Stimulated activated CD8-positive, alpha-beta memory T cell treated with anti-CD3 and anti-CD28 coated beads, Interleukin-15, amount 100 ng/mL, for 1 hour (primary cell): ENCODE measurements around the gene KCNE3.

Experiments
- DNase-seq: peaks from one replicate; pipeline ENCODE4 v3.0.0-alpha.2; 2020; ENCODE audit warnings: low read depth

The KCNE3 gene

GRCh38 chr11:74471668-74472429, 4.5 kb upstream of the KCNE3 start:
- no peak for DNase-seq

GRCh38 chr11:74471037-74471436, 3.7 kb upstream of the KCNE3 start:
- DNase-seq = no peak

DNA sequence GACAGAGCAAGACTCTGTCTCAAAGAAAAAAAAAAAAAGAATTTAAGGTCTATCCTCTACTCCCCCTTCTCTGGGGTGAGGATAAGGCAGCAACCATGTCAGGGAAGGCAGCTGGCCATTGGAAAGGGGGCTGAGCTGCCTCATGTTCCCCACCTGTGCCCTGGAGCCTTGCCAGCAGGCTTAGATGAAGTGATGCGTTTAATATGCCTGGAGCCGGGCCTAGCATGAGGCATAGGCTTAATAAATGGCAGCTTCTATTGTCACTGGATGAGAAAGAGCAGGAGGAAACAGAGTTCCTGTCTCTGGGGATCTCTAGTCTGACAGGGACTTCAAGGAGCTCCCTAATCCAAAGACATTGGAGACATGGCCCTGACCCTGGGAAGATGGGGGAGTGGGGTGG, 3.2 kb upstream of the KCNE3 start:
- no peak for DNase-seq

DNA sequence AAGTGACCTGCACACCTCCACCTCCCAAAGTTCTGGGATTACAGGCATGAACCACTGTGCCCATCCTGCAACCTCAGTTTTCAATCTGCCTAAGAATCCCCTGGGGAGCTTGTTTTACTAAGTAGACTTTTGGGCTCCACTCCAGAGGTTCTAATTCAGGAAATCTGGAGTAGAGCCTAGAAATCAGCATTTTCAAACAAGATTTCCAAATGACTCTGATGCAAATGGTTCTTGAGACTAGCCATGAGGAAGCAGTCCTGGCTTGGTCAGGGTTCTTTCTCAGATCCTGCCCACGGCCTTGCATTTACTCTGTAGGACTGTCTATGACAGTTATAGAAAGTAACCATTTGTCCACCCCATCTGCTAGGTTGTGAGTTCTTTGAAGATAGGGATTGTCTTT, 1.6 kb upstream of the KCNE3 start:
- no peak for DNase-seq

- no peak for DNase-seq
These were observed 1.2 kb upstream of the KCNE3 start for GRCh38 chr11:74468521-74468920.

GRCh38 chr11:74468058-74468457, 709 bp upstream of the KCNE3 start:
- DNase-seq = no peak

GRCh38 chr11:74465291-74465708, 2.0 kb downstream of the KCNE3 start:
- no peak for DNase-seq

GRCh38 chr11:74464746-74465145, 2.6 kb downstream of the KCNE3 start:
- no peak for DNase-seq

GRCh38 chr11:74463216-74463615, 4.1 kb downstream of the KCNE3 start:
- DNase-seq = no peak

GRCh38 chr11:74462631-74463030, 4.7 kb downstream of the KCNE3 start:
- DNase-seq = no peak

DNA sequence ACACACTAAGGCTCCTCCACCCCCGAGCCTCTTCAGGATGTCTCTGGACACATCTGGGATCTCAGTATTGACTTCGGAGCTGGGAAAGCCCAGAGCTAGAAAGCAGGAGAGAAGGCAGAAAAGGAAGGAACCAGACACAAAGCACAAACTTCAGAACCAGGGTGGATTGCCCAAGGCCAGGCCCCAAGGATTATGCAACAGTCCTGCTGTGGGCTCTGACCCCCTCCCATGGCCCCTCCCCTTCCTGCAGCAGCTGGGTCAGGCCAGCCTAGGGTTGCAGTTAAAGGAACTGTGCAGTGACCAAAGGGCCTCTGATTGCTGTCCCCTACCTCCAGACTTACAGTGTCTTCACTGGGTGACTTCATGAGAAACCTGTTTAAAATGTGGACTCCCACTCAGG, 5.3 kb downstream of the KCNE3 start:
- no peak for DNase-seq

- no peak for DNase-seq
These were observed 6.7 kb downstream of the KCNE3 start for GRCh38 chr11:74460481-74461154.

DNA sequence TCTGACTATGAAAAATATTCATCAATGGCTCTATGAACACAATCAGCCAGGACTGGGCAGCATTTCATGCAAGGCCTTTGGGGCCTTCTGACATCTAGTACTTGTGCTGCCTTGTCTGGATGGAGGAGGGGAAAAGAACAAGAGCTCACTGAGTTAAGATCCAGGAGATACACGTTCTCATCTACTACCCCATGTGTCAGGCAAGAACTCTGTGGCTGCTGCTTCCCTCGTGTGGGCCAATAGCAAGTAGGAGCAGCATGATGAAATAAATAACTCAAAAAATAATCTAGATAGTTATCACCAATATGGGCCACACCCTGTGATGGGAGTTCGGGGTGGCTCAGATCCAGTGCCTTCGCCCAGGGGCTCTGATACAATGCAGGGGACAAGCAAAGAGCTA, 7.3 kb downstream of the KCNE3 start:
- DNase-seq = no peak

DNA sequence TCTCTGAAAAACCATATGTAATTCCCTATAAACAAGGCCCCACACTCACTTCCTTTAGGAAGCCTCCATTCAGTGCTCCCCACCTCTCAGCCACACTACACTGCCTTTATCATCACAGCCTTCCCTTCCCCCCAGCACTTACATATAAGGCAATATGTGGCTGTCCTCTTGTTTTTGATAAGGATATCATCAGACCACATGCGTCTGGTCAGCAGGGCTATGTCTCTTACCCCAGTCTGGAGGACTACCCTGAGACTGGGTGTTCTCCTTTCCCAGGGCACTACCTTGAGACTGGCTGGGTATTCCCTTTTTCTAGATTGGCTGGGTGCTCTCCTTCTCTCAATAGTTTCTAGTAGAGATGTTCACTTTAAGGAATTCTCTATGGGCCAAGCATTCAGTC, 7.8 kb downstream of the KCNE3 start:
- no peak for DNase-seq

GRCh38 chr11:74457356-74457755, 10.0 kb downstream of the KCNE3 start:
- no peak for DNase-seq

- DNase-seq = peak; percentile 34
These were observed 13.9 kb downstream of the KCNE3 start for GRCh38 chr11:74453373-74453975.

DNA sequence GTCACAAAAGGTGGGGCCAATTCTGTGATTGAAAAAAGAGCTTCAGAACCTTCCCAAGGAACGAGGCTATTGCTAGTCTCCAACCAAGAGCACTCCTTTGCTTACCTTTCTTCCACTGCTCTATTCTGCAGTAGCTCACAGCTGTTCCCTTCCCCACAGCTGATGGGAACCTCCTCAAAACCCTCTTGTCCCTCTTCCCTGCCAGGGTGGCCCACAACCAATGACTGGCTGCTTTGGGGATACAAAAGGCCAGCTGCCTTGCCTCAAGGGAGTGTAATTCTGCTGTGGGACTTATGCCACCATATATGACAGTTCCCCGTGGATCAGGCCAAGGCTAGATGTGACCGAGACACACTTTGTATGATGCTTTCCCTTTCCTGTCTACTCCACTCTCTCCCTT, 15.0 kb downstream of the KCNE3 start:
- DNase-seq = no peak

GRCh38 chr11:74450318-74450717, 17.0 kb downstream of the KCNE3 start:
- no peak for DNase-seq

- DNase-seq = peak; percentile 4
These were observed 17.9 kb downstream of the KCNE3 start for GRCh38 chr11:74449369-74449931.

DNA sequence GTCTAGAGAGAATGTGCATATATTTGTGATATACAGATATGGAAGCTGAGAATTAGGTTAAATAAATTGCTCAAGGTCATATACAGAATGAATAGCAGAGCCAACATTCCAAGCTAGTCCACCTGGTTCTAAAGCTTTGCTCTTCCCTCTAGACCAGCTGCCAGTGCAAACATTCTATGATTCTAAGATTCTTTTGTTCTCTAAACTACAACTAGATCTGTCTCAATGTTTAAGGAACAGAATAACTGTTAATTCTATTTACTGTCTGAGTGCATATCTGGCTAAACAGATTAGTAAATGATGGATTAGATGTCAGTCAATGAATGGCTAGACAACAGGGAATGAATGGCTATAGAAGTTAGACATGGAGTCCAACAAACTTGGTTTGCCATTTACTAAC, 19.6 kb downstream of the KCNE3 start:
- no peak for DNase-seq

DNA sequence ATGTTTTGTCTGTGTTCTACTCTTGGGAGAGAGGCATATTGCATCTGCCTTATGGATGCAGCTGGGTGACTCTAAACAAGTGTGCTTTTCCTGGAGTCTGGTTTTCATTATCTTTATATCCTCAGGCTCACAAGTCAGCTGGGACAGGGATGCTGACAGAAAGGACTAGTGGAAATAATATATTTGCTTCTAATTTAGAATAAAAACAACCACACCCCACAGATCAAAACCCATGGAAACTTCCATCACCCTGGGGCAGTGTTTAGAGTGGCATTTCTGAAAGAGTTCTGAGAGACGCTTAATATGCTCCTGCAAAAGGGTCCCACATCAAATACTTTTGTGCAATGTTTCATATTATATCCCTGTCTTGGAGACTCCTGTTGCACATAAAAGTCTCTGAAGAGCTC, 20.8 kb downstream of the KCNE3 start:
- DNase-seq = no peak

- DNase-seq = no peak
These were observed 23.0 kb downstream of the KCNE3 start for GRCh38 chr11:74444173-74444826.
